Fibroblast of skin of back (primary cell): ENCODE results near the gene FICD.
A peak's percentile ranks its signal among the peaks of the same experiment; 100 is the strongest.

Source experiments
- DNase-seq: peaks from one replicate; pipeline ENCODE4 v3.0.0-alpha.2; 2013

FICD gene

DNA sequence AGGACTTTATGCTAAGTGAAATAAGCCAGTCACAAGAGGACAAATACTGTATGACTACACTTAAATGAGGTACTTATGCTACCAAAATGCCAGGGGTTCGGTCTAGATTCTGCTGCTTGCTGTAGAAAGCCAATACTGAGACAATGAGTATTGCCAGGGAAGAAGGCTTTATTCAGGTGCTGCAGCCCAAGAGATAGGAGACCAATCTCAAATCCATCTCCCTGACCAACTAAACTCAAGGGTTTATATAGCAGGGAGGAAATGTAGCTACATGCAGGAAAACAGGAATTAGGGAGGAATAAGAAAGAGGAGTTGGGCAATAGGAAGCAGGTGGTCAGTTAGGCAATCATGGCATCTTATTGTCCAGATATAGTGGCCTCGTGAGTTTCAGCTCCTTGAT is 12.2 kb upstream of the FICD start:
- DNase-seq: no peak

GRCh38 chr12:108505129-108505528 is 9.9 kb upstream of the FICD start:
- DNase-seq: no peak

GRCh38 chr12:108507971-108508642 is 7.0 kb upstream of the FICD start:
- DNase-seq: no peak

GRCh38 chr12:108509806-108510205 is 5.3 kb upstream of the FICD start:
- no peak for DNase-seq

DNA sequence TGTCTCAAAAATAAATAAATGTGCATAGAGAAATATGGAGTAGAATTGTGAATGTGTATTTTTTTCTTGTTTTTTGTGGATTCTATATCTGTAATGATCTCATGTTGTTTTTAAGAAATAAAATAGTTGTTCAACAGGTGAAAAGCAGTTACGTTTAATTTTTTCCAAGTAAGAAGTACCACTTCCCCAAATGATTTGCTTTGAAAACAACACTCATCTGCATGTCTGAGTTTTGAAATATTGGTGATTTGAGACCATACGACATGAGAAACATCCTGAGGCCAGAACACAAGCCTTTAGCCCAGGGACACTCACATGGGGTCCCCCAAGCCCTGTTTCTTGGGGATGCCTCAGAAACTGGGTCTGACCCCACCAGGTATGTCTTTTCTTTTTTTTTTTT is 4.2 kb upstream of the FICD start:
- DNase-seq: no peak

GRCh38 chr12:108511633-108512540 is 3.2 kb upstream of the FICD start:
- DNase-seq: peak; percentile 63

DNA sequence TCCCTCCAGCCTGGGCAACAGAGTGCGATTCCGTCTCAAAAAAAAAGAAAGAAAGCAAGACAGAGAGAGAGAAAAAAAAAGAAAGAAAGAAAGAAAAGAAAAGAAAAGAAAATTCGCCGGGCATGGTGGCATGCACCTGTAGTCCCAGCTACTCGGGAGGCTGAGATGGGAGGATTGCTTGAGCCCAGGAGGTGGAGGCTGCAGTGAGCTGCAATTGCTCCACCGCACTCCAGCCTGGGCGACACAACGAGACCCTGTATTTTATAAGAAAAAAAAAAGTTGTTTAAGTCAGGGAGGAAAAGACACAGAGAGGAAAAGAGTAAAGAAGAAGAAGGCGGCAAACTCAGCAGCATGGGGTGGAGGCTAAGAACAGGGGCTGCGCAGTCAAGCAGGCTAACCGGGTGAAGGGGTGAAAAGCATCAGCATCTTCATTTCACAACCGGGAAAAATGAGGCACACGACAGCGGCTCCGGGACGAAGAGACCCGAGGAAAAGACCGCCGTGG is 557 bp upstream of the FICD start:
- DNase-seq: no peak

DNA sequence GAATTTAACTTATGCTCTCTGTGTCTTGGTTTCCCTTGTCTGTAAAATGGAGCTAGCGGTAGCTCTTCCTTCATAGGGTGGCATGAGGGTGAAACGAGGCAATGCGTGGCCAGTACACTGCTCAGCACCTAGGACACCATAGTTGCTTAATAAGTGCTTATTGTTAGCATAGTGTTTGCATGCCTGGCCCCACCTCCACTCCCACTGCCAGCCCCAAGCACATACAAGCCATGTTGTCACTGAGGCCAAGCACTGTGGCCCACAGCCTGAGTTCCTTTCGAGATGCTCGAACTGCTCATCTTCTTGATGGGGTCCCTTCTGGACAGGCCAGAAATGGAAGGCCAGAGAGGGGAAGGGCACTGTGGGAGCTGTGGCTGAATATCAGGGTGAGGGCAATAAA is 839 bp downstream of the FICD start:
- no peak for DNase-seq

GRCh38 chr12:108516511-108517275 is 1.6 kb downstream of the FICD start:
- DNase-seq: peak; percentile 26

- no peak for DNase-seq
These were observed 2.4 kb downstream of the FICD start for GRCh38 chr12:108517288-108518100.

DNA sequence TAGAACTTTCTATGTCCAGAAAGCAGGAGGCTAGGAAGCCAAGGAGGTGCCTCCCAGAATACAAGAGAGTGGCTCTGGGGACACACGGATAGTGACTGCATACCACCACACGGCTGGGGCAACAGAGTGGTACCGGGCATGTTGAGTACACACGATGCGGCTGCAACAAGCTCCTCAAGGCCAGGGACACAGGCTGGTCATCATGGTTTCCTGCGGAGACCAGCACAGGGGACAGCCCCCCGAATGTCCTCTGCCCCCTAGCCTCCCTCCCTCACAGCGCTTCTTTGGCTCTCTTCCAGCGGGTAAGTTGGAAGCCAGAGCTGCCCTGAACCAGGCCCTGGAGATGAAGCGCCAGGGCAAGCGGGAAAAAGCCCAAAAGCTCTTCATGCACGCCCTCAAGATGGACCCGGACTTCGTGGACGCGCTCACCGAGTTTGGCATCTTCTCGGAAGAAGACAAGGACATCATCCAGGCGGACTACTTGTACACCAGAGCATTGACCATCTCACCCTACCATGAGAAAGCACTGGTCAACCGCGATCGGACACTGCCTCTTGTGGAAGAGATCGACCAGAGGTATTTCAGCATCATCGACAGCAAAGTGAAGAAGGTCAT is 3.1 kb downstream of the FICD start:
- DNase-seq: no peak

DNA sequence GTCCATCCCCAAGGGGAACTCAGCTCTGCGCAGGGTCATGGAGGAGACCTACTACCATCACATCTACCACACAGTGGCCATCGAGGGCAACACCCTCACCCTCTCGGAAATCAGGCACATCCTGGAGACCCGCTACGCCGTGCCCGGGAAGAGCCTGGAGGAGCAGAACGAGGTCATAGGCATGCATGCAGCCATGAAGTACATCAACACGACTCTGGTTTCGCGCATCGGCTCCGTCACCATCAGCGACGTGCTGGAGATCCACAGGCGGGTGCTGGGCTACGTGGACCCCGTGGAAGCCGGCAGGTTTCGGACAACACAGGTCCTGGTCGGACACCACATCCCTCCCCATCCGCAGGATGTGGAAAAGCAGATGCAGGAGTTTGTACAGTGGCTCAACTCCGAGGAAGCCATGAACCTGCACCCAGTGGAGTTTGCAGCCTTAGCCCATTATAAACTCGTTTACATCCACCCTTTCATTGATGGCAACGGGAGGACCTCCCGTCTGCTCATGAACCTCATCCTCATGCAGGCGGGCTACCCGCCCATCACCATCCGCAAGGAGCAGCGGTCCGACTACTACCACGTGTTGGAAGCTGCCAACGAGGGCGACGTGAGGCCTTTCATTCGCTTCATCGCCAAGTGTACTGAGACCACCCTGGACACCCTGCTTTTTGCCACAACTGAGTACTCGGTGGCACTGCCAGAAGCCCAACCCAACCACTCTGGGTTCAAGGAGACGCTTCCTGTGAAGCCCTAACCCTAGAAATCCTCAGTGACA is 3.8 kb downstream of the FICD start:
- DNase-seq: no peak

- no peak for DNase-seq
These were observed 4.5 kb downstream of the FICD start for GRCh38 chr12:108519558-108519957.

GRCh38 chr12:108523365-108523764 is 8.3 kb downstream of the FICD start:
- DNase-seq: no peak

GRCh38 chr12:108525681-108526080 is 10.6 kb downstream of the FICD start:
- DNase-seq: peak; percentile 66

- peak; percentile 26 for DNase-seq
These were observed 11.5 kb downstream of the FICD start for GRCh38 chr12:108526482-108527165.

GRCh38 chr12:108527166-108527496 is 12.1 kb downstream of the FICD start:
- DNase-seq: no peak

DNA sequence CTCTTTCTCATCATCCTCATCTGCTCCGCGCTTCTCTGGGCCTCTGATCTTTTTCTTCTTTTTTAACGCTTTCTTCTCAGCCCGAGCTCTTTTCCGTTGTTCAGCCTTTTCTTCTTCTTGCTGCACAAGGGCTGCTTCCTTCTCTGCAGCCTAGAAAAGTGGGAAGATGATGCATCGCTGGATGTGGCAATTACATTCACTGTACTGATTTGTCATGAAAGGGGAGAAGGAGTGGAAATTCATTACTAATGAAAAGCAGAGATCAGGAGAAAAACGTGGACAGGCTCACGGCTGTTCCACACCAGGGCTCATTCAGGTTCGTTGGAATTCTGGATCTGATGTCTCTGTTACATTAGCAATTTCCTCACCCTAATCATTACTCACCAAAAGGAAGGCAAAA is 15.1 kb downstream of the FICD start:
- no peak for DNase-seq

DNA sequence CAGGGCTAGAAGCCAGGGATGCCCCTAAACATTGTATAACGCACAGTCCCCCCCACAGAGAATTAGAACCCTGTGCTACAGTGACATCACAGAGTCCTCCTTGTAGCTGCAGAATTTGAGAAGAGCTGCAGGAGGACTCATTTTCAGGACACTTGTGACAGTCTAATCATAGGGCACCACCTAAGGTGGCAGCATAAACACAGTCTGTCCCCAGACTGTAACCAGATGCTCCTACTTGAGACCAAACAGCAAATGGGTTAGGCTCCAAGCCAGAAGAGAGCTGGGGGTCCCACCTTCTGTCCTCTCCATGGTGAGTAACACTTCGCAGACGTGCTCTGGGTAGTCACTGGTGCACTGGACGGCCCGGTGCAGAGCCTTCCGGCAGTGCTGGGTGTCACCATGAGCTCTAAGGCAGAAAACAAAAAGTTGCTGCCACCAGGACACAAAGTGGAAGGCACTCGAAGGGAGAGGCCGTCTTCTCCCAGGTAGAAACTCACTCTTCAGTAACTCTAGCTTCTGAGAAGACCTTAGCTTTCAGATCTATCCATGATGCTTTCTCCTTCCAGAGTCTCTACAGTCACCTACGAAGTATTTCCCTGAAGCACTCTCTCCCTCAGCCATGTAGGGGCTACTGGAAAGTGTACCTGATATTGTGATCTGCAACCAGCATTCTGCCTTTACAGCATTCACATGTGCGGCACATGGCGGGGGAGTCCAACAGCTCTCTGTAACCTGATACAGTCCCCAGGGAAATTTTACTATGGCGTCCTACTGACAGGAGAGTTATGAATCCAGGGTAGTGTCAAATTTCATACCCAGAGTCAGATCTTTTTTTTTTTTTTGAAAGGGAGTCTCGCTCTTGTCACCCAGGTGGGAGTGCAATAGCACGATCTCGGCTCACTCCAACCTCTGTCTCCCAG is 17.1 kb downstream of the FICD start:
- peak; percentile 37 for DNase-seq
